Stomach (tissue), 9 donors: ENCODE measurements around the gene PPP2CA. TPM values are rescaled to one million over a fixed set of nuclear protein-coding genes. Genes with fewer than 3 reads are reported as not detected.

Source experiments
- DNase-seq, 2 donors: peaks; one replicate each; pipeline versions ENCODE4 v3.0.0 to v3.0.0-alpha.2; 2013 to 2019
- H3K27ac ChIP-seq, 5 donors: fragments of 200-600 bp in 4 of 5; sonication (generic) in 4 of 5; one replicate each; pipeline ENCODE4 v1.5.1; 2013 to 2019; ENCODE audit warnings: mild to moderate bottlenecking in 1 of 5, moderate library complexity in 1 of 5
- H3K27me3 ChIP-seq, 3 donors: fragments of 200-600 bp; sonication (generic); one replicate each; pipeline ENCODE4 v1.5.1; 2017 to 2019; ENCODE audit warnings: mixed run types in 1 of 3
- H3K36me3 ChIP-seq, 4 donors: fragments of 200-600 bp; sonication (generic); 1 replicate in 3 of 4; 2 replicates in 1 of 4; pipeline ENCODE4 v1.5.1; 2016 to 2019
- H3K4me1 ChIP-seq, 4 donors: fragments of 200-600 bp; sonication (generic); one replicate each; pipeline ENCODE4 v1.5.1; 2016 to 2019
- H3K4me3 ChIP-seq, 4 donors: fragments of 200-600 bp; sonication (generic) in 3 of 4; one replicate each; pipeline ENCODE4 v1.5.1; 2016 to 2019; ENCODE audit warnings: mild to moderate bottlenecking in 1 of 4
- H3K9me3 ChIP-seq, 4 donors: fragments of 200-600 bp; sonication (generic); one replicate each; pipeline ENCODE4 v1.5.1; 2016 to 2019
- CTCF ChIP-seq, 7 experiments: fragments of 450-650 bp in 4 of 7; fragments of 200-600 bp in 3 of 7; sonication (generic) in 3 of 7; IDR thresholded peaks; one replicate each; pipeline ENCODE4 v1.5.1; 2016 to 2019; ENCODE audit warnings: antibody characterized with exemption in 7 of 7, control low read depth in 2 of 7, mild to moderate bottlenecking in 1 of 7
- EP300 ChIP-seq: sonication (generic); formaldehyde crosslinking; IDR thresholded peaks from one replicate; pipeline ENCODE4 v1.6.1; 2017; ENCODE audit warnings: antibody characterized with exemption
- POLR2A ChIP-seq, 4 donors: fragments of 450-650 bp; IDR thresholded peaks; one replicate each; pipeline ENCODE4 v1.6.1; 2016; ENCODE audit warnings: antibody characterized with exemption in 4 of 4, control low read depth in 2 of 4, mild to moderate bottlenecking in 1 of 4, moderate library complexity in 1 of 4
- POLR2AphosphoS5 ChIP-seq, 3 donors: sonication (generic); formaldehyde crosslinking; IDR thresholded peaks; one replicate each; pipeline ENCODE4 v1.6.1; 2016; ENCODE audit warnings: antibody characterized with exemption in 3 of 3
- WGBS, 5 donors: extraction: QIAGEN DNeasy Blood & Tissue Kit in 3 of 5; methylation state at CpG; one replicate each; pipeline versions ENCODE4 v1.1.5 to v1.1.7; 2013 to 2018; 5-methylcytosine and 5-hydroxymethylcytosine counted together
- intact Hi-C: fragments of 100-400 bp; cut with DNase I; formaldehyde crosslinking; loops from one replicate; pipeline ENCODE4 v1.15.1; 2023; ENCODE audit warnings: low total_unique reads
- polyA plus RNA-seq, 3 donors: library from polyadenylated mRNA; stranded (reverse); fragments of 200-250 nt; gene quantifications; one replicate each; pipeline ENCODE4 v1.2.3, GENCODE V29; 2013
- small RNA-seq, 4 donors: library from RNA; depleted of rRNA; stranded (forward); fragments of <200 nt; gene quantifications; one replicate each; pipeline ENCODE3, GENCODE V24; 2016
- total RNA-seq, 5 donors: library from RNA; depleted of rRNA; stranded (reverse); fragments of >200 nt; gene quantifications; one replicate each; pipeline versions ENCODE4 v1.1.0 to v1.2.3, GENCODE V29; 2014 to 2016
- donor health status: healthy with polysubstance abuse.
- donor health status: Bipolar disorder and iron deficiency.
- donor health status: healthy.

The PPP2CA gene
- total and polyA plus RNA-seq, 8 donors = 29.4 to 108 (median 55.2) TPM

GRCh38 chr5:134146651-134147518, 79.0 kb downstream of the PPP2CA start:
- Histone ChIP-seq H3K4me3 (no peak overlapping the region), H3K36me3 (peaks cover 24 to 97% (median 92%) of the 10 kb centered on the region in 4 donors), H3K27ac (no peak overlapping the region), H3K4me1 (peaks cover 7 to 67% (median 49%) of the 10 kb centered on the region in 4 donors), H3K27me3 (no peaks in the 10 kb centered on the region), H3K9me3 (no peaks in the 10 kb centered on the region)
- DNase-seq = peak in 1 of 2 donors; percentile 23
- WGBS, 5 donors = 76 to 86% (median 81%) methylated on average over 4 of the region's 4 CpGs
- intact Hi-C loops = no loop called here
- TF ChIP-seq POLR2AphosphoS5 (IDR thresholded peaks at IDR 0.05) = no peak
- no peak for TF ChIP-seq CTCF (IDR thresholded peaks at IDR 0.05)
- no peak for TF ChIP-seq EP300
- no peak for TF ChIP-seq POLR2A (IDR thresholded peaks at IDR 0.05)

DNA sequence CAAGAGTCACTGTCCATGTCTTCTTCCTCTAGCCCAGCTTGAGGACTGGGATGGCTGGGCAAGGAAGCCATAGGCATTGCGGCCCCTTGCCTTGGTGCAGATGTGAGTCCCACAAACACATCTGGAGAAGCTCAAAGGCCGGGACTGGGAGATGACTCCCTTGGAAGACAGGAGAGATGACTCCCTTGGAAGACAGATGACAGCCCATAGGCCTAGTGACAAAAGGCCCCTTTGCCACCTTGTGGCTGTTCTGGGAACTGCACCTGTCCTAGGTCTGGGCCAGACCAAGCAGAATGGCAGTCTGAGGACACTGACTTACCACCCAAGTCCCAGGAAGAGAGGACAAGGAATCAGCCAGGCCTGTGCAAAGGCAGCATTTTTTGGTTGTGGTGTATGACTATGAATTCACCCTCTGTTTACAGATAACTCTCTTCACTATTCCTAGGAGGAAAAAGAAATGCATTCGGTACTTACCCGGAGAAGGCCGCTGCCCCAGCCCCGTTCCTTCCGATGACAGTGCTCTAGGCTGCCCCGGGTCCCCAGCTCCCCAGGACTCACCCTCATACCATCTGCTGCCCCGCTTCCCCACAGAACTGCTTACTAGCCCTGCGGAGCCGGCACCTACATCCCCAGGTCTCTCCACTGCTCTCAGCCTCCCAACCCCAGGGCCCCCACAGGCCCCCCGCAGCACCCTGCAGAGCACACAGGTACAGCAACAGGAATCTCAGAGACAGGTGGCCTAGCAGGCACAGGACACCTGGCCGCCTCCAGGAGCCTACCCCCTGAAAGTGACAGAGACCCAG, 79.9 kb downstream of the PPP2CA start:
- DNase-seq = peak; percentile 84 to 86
- Histone ChIP-seq H3K4me1 (peaks cover 4 to 64% (median 46%) of the 10 kb centered on the region in 4 donors), H3K27ac (no peak overlapping the region), H3K36me3 (peaks cover 18 to 95% (median 91%) of the 10 kb centered on the region in 4 donors), H3K4me3 (no peak overlapping the region), H3K27me3 (no peaks in the 10 kb centered on the region), H3K9me3 (no peaks in the 10 kb centered on the region)
- intact Hi-C loops = no loop called here
- WGBS, 5 donors = 90 to 94% (median 90%) methylated on average over 12 to 13 of the region's 13 CpGs
- TF ChIP-seq CTCF (IDR thresholded peaks at IDR 0.05) (peak in 6 of 7 experiments; percentile 45 to 98 (median 94)), POLR2A (IDR thresholded peaks at IDR 0.05) (no peak), POLR2AphosphoS5 (IDR thresholded peaks at IDR 0.05) (peak in 1 of 3 donors; percentile 27)

DNA sequence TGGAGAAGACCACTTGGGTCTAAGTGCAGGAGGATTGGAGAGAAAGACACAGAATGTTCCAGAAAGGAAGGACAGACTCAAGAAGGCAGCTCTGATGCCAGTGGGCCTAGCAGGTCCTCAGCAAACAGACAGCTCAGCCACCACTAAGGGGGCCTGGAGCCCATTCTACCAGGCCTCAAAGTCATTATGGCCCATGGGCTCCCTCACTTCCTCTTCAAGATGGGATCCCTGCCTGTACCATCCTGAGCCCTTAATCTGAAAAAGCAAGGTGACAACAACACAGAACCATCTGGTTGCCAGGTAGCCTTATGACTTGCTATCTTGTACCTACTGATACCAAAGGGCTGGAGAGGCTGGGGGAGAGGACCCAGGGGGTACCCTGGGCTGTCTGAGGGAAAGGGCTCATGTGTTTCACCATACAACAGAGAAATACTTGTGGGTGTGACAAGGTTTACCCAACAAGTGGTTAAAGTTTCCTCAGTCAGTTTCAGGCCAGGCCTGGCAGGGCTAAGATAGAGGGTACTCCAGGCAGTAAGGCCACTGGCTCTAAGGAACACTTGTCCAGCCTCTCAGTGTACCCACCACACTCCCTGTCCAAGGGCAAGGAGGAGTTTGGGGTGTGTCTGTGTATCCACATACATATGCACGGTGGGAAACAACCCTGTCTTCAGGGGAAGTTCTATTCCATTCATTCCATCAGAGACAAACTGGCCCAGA, 80.7 kb downstream of the PPP2CA start:
- peaks cover 13 to 93% (median 89%) of the 10 kb centered on the region in 4 donors for H3K36me3 ChIP-seq

More for the DNA sequence above, 80.7 kb downstream of the PPP2CA start:
- intact Hi-C loops = no loop called here
- TF ChIP-seq POLR2AphosphoS5 (IDR thresholded peaks at IDR 0.05) = no peak
- no peak for TF ChIP-seq POLR2A (IDR thresholded peaks at IDR 0.05)
- no peak for TF ChIP-seq EP300
- no peak for TF ChIP-seq CTCF (IDR thresholded peaks at IDR 0.05)
- Histone ChIP-seq H3K9me3 (no peaks in the 10 kb centered on the region), H3K27me3 (no peaks in the 10 kb centered on the region), H3K4me3 (no peak overlapping the region), H3K4me1 (peaks cover 0 to 64% (median 44%) of the 10 kb centered on the region in 4 donors), H3K27ac (no peak overlapping the region)
- peak in 1 of 2 donors; percentile 4 for DNase-seq
- 23 to 63% (median 42%) methylated on average over 1 of the region's 1 CpG for WGBS, 5 donors

Small RNA genes lying within 50 kb of the gene (small RNA-seq; reads per million reads assigned to genes)
- gene MIR3661 = 0 reads per million in 4 donors

Other genes starting within 250 kb of the PPP2CA start
- gene VDAC1, start 221.1 kb downstream of the PPP2CA start, total RNA-seq = 100 to 1,000 TPM in 3 of 5 donors, 10 to 100 TPM in 2; 55.8 to 307 (median 125) TPM
- gene VDAC1, start 221.1 kb downstream of the PPP2CA start, polyA plus RNA-seq = 100 to 1,000 TPM; 134 to 267 (median 183) TPM
- 10 to 100 TPM in 1 of 5 donors, 1 to 10 TPM in 3, not detected in 1; 4.6 to 13.3 (median 7.6) TPM for gene TCF7, start 111.4 kb downstream of the PPP2CA start, total RNA-seq
- 1 to 10 TPM; 3.7 to 8.0 (median 5.0) TPM for gene TCF7, start 111.4 kb downstream of the PPP2CA start, polyA plus RNA-seq
- gene SKP1, start 49.1 kb downstream of the PPP2CA start, total RNA-seq = 100 to 1,000 TPM in 3 of 5 donors, 10 to 100 TPM in 2; 18.1 to 163 (median 126) TPM
- 100 to 1,000 TPM; 233 to 590 (median 480) TPM for gene SKP1, start 49.1 kb downstream of the PPP2CA start, polyA plus RNA-seq
- 1 to 10 TPM in 2 of 5 donors, not detected in 3; 6.8 to 8.2 TPM for gene CDKL3, start 141.1 kb upstream of the PPP2CA start, total RNA-seq
- 1 to 10 TPM; 1.4 to 1.7 (median 1.6) TPM for gene CDKL3, start 141.1 kb upstream of the PPP2CA start, polyA plus RNA-seq
- 100 to 1,000 TPM in 1 of 5 donors, 10 to 100 TPM in 4; 22.3 to 150 (median 42.0) TPM for gene UBE2B, start 145.5 kb upstream of the PPP2CA start, total RNA-seq
- 100 to 1,000 TPM in 1 of 3 donors, 10 to 100 TPM in 2; 77.2 to 126 (median 80.0) TPM for gene UBE2B, start 145.5 kb upstream of the PPP2CA start, polyA plus RNA-seq
- gene CDKN2AIPNL, start 185.8 kb upstream of the PPP2CA start, total RNA-seq = 10 to 100 TPM in 3 of 5 donors, 1 to 10 TPM in 2; 2.0 to 44.3 (median 22.2) TPM
- 10 to 100 TPM; 32.1 to 49.7 (median 40.9) TPM for gene CDKN2AIPNL, start 185.8 kb upstream of the PPP2CA start, polyA plus RNA-seq